HG03025 (cell line): ENCODE results near the gene METTL6.
"Not testable (repeated sequence)": the region's sequence is repeated elsewhere in the genome, so short reads cannot be mapped to it uniquely, and the experiment has no call there.

Experiments used
- ATAC-seq: cut with Tn5 transposase; IDR thresholded peaks from one replicate; pipeline ENCODE4 v1.9.1; 2021; ENCODE audit warnings: mild to moderate bottlenecking, moderate library complexity; ENCODE audit not compliant: unreplicated experiment, low FRiP score

METTL6 gene

DNA sequence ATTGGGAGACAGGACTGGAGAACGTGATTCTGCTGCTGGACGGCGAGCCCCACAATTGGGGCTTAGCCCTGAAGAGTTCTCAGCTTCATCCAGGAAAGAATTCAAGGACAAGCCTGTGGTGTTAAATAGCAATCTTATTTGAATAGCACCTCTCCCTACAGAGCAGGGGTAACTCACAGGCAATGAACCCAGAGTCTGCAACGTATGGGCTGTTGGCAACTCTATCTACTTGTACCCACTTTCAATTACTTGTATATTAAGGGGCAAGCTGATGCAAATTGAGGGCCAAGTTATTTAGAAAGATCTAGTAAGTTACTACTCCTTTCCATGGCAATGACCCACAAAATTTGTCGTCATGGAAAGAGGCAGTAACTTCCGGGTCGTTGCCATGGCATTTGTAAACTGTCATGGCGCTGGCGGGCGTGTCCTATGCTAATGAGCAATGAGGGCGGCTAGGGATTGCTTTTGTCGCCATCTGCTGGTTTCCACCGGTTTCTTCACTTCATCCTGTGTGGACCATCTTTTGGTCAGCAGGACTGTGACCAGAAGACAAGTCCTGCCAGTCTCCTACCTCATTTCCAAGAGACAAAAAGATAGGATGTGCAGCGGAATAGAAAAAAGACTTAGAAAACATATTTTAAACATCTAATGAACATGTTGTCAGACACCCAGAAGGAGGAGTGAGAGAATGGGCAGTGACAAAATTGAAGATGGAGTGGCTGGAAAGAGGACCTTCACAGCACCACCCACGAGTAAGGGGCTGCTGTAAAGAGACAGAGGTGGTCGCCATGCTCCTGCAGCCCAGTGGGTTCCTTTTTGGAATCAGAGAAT, 49.2 kb downstream of the METTL6 start:
- ATAC-seq, result peak; percentile 83

- no peak for ATAC-seq
These were observed 51.8 kb downstream of the METTL6 start for GRCh38 chr3:15375461-15376000.

GRCh38 chr3:15372918-15373317, 54.4 kb downstream of the METTL6 start:
- no peak for ATAC-seq

- no peak for ATAC-seq
These were observed 58.7 kb downstream of the METTL6 start for GRCh38 chr3:15368561-15369135.

GRCh38 chr3:15367059-15367458, 60.3 kb downstream of the METTL6 start:
- no peak for ATAC-seq

GRCh38 chr3:15364078-15364477, 63.3 kb downstream of the METTL6 start:
- not testable (repeated sequence) for ATAC-seq

DNA sequence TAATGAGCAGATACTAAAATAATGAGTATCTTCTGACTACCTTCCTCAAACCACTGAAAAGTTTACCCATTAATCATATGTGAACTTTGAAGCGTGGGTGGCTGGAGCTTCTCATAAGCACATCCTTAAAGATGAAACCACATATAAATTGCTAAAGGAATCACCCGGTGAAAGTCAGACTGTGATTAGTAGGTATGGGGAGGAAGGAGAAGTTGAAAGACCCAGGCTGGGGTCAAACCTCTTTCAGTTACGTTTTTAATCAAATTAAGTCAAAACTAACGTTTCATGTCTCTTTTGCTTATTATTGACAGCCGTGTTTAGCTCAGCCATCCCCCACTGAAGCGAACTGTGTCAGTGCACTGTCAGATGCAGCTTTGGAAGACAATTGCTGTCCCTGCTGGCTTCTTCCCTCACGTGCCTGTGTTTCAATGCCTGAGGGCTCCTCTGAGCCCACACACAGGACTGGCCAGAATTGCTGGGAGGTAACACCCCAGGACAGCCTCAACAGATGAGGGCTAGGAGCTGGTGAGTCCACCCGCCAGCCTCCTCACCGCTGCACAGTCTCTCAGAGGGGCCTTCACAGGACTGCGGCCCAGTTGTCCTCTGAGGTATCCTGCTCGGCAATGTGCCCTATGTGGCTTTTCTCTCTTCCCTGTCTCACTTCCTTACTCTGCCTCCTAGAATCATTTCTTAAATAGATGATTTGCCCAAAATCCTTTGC, 65.7 kb downstream of the METTL6 start:
- ATAC-seq, result peak; percentile 70

DNA sequence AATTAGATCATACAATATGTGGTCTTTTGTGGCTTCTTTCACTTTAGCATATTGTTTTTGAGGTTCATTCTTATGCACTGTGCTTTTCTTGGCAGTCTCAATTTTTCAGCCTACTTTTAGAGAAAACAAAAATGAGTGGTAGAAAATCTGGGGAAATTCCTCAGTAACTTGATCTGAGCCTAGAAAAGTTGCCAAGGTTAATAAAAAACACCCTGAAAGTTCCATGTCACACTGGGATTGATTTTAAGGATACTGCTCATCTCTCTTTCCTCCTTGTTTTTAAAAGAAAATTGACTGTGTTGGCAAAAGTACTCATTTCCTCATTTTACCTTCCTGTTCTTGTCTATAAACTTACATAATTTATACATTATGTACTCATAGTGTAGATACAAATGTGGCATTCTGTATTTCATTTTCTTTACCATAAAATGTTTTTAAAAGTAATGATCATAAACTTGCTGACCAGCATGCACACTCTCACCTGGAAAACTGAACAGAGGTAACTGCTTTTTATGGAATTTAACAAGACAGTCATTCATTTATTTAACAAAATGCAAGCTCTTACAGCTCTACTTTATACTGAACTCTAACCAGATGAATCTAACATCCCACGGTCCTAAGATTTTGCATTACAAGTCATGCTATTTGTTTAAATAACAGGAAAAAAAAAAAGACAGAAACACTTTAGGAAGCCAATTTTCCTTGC, 66.4 kb downstream of the METTL6 start:
- ATAC-seq, result peak; percentile 7
